ENCODE results near the gene RNF113A. TPM values are rescaled to one million over a fixed set of nuclear protein-coding genes. Genes with fewer than 3 reads are reported as not detected.
A peak's percentile ranks its signal among the peaks of the same experiment; 100 is the strongest.
"Not testable (repeated sequence)": the region's sequence is repeated elsewhere in the genome, so short reads cannot be mapped to it uniquely, and the experiment has no call there.

RNF113A gene
- total RNA-seq: 10.2 TPM
- long read RNA-seq, transcript RNF113A-201 (1 exons, 1,353 nt): major isoform, 19 of 19 reads
- long read RNA-seq, partial matches to known transcripts: 0 of 19 reads
- long read RNA-seq, other reads (novel, unspliced or antisense): 0 of 19 reads

DNA sequence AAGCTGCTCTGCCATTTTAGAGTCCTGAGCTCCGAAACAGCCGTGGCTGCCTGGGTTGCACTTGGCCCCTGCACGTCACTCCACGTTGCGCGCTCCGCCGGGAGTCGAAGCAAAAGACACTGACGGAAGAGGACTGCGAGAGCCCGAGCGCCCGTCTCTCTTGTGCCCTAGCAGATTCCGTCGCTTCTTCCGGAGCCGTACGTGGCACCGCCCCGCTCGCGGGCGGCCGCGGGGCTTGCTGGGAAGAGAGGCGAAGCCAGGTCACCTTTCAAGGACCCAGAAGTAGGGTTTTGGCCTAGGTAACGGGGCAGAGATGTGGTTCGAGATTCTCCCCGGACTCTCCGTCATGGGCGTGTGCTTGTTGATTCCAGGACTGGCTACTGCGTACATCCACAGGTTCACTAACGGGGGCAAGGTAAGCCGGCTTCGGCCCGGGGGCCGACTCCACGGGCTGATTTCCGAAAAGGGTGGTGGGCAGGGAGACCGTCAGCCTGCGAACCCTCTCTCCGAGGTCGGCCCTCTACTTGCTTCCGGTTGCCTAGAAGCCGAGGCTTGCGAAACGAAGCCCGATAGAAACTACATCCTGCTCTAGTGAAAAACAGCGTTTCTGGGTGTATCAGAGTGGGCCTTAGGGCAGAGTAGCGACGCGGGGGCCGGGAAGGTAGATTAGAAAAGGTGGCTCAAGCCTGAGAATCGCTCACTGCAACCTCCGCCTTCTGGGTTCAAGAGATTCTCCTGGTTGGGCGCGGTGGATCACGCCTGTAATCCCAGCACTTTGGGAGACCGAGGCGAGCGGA lies at the start of gene RNF113A, which contains the start of gene NDUFA1:
RNF113A (minus strand) TSS at position 135 of the 797 bp plus-strand sequence; CDS start at position 15, 120 bp downstream.
NDUFA1 (plus strand) TSS at position 234 of the 797 bp plus-strand sequence; CDS start at position 314, 80 bp downstream.
- intact Hi-C loops (cut with micrococcal nuclease): no loop called here
- ATAC-seq (peak; percentile 99), DNase-seq (peak; percentile 91)

DNA sequence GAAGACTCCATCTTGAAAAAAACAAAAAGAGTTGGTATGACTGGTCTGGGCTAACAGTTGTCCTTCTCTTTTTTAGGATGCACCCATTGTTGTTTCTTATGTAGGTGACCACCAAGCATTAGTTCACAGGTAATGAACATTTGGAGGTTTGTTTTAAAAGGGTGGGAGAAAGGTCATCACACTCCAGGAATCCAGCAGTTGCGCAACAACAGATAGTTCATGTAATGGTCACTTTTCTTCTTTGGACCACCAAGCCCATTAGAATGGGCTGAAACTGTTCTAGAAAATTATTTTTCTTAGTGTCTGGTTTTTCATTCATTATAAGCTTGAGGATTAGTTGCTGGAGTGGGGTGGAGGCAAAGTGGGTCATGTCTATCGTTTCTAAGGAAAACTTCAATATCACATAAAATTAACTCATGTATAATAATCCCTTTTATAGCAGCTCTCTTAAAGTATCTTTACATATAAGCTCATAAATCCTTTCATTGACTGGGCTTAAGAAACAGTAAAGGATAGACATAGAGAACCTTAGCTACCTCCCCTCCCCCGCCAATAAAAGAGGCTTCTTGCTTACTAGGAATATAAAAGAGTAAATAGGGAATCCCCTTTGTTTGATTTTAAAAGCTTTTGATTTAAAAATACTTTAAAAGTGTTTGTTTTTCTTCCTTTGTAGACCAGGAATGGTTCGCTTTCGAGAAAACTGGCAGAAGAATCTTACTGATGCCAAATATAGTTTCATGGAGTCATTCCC lies 48.5 kb upstream of the RNF113A start:
- intact Hi-C loops (cut with micrococcal nuclease): no loop called here
- DNase-seq: no peak
- ATAC-seq: no peak

DNA sequence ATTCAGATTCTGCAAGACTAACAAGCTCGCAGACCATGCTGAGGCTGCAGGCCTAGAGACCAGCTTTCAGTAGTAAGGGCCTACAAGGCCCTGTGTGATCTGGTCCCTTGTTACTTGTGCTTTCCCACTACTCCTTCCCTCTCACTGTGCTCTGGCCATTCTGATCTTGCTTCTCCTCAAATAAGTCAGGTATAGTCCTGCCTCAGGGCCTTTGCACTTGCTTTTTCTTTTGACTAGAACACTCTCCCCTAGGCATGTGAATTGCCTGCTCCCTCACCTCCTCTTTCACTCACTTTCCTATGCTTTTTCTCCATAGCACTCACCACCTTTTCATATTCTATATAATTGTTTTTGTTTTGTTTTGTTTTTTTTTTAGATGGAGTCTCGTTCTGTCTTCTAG lies 46.3 kb upstream of the RNF113A start:
- ATAC-seq: no peak
- no peak for DNase-seq
- intact Hi-C loops (cut with micrococcal nuclease): no loop called here

DNA sequence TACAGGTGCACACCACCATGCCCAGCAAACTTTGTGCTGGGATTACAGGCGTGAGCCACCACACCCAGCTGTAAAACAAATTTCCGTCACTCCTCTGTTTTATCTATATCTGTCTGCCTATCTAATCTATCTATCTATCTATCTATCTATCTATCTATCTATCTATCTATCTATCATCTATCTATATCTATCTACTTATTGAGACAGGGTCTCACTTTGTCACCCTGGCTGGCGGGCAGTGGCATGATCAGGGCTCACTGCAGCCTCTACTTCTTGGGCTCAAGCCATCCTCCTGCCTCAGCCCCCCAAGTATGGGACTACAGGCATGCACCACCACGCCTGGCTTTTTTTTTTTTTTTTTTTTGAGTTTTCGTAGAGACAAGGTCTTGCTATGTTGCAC lies 44.8 kb upstream of the RNF113A start:
- no peak for ATAC-seq
- DNase-seq: no peak
- intact Hi-C loops (cut with micrococcal nuclease): no loop called here

DNA sequence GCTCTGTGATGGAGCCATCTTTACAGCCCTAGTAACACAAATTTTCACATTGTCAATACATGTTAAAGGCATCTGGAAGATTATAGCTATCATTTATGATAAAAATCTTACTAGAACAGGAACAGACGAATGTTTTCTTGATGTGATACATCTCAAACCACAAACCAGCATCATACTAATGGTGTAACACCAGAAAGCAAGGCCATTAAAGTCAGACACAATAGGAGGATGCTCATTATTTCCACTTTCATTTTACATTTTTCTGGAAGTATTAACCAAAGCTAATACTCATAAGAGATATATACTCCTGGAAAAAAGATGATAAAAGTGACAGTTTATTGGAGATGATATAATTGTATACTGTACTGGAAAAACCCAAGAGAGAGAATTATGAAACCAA lies 29.4 kb upstream of the RNF113A start:
- intact Hi-C loops (cut with micrococcal nuclease): no loop called here
- no peak for DNase-seq
- ATAC-seq: no peak

DNA sequence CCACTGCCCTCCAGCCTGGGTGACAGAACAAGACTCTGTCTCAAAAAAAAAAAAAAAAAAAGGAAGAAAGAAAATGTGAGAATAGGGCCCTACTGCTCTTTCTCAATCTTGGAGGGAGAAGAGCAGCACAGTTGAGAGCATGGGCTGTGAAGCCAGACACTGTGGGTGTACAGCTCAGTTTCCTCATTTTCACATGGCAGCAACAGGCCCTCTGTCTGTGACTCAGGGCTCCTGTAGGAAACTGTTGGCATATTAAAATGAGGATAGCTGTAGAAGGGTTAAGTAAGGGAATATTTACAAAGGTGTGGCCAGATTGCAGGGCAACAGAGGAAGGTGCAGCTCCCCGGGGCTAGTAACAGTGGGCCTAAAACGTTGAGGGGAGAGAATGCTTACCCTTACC lies 27.6 kb upstream of the RNF113A start:
- intact Hi-C loops (cut with micrococcal nuclease): no loop called here
- no peak for DNase-seq

DNA sequence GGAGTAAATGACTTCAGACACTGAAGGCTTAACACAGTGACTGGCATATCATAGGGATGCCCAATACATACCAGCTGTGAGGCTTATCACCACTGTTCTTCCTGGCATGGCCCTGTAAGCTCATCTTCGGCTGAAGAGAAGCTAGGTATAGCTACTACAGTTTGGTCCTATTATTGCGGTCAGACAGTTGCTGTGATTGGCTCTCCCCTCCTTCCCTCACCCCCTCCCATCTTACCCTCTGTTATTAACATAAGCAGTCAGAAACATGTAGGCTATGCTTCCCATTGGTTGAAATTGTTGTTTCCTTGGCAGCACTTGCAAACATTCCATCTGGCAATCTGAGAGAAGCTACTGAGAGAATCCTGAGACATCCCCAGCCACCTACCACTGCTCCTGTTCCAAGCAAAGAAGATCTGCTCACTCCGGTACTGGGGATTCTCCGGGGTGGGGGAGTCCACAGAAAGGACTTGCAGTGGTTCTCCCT lies 24.4 kb upstream of the RNF113A start, which contains the start of gene AKAP14:
AKAP14 (plus strand) TSS at position 51 of the 484 bp plus-strand sequence. CDS start 7,331 bp downstream, outside the sequence.
- ATAC-seq: no peak
- no peak for DNase-seq
- intact Hi-C loops (cut with micrococcal nuclease): no loop called here

More for the DNA sequence above, 27.6 kb upstream of the RNF113A start:
- ATAC-seq: no peak

DNA sequence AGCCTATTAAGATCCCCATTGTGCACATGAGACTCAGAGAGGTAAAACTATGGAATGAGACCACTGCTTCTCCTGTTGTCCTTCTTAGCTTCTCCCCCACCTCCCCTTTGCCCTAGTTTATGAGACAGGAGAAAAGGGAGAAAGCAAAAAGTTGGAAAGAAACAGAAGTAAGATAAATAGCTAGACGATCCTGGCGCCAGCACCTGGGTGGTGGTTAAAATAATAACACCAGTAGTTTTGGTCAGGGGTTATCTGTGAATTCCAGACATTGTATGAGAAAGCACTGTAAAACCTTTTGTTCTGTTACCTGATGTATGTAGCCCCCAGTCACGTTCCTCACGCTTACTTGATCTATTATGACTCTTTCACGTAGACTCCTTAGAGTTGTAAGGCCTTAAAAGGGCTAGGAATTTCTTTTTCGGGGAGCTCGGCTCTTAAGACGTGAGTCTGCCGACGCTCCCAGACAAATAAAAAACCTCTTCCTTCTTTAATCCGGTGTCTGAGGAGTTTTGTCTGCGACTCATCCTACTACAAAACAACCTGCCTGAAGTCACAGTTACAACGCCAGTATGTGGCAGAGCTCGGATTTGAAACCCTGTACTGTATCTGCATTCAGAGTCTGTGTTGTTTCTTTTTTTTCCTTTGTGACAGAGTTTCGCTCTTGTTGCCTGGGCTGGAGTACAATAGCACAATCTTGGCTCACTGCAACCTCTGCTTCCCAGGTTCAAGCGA lies 20.6 kb upstream of the RNF113A start:
- intact Hi-C loops (cut with micrococcal nuclease); DNase-seq; ATAC-seq: not testable (repeated sequence)

DNA sequence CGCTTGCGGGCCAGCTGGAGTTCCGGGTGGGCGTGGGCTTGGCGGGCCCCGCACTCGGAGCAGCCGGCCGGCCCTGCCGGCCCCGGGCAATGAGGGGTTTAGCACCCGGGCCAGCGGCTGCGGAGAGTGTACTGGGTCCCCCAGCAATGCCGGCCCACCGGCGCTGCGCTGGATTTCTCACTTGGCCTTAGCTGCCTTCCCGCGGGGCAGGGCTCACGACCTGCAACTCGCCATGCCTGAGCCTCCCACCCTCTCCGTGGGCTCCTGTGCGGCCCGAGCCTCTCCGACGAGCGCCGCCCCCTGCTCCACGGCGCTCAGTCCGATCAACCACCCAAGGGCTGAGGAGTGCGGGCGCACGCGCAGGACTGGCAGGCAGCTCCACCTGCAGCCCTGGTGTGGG lies 19.1 kb upstream of the RNF113A start:
- DNase-seq; ATAC-seq; intact Hi-C loops (cut with micrococcal nuclease): not testable (repeated sequence)

DNA sequence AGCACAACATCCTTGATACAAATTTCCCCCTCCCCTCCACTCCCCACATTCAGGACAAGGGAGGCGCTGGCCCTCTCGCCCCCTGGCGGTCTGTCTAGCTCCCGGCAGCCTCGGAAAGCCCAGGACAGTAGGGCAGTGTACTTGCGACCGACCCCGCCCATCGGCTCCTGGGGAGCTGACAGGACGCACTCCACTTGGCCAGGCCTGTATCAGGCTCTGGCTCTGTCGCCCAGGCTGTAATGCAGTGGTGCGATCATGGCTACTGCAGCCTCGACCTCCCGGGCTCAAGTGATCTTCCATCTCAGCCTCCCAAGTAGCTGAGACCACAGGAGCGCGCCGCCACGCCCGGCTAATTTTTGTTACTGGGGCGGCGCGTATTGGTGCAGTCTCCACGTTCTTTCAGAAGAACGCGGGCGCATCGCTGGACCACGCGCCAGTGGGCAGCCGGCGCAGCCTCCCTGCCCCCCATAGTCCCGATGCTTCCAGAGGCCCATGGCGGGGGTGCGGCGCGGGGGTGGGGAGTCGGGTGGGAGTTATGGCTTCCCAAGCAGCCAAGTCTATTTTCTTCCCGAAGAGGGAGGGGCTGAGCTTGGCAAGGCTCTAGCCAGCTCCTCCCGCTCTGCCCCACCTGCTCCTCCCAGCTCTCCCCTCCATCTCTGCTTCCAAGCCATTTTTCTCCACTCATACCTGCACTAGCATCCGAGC lies 16.3 kb upstream of the RNF113A start:
- DNase-seq (peak; percentile 74), ATAC-seq (peak; percentile 84)
- intact Hi-C loops (cut with micrococcal nuclease): no loop called here

DNA sequence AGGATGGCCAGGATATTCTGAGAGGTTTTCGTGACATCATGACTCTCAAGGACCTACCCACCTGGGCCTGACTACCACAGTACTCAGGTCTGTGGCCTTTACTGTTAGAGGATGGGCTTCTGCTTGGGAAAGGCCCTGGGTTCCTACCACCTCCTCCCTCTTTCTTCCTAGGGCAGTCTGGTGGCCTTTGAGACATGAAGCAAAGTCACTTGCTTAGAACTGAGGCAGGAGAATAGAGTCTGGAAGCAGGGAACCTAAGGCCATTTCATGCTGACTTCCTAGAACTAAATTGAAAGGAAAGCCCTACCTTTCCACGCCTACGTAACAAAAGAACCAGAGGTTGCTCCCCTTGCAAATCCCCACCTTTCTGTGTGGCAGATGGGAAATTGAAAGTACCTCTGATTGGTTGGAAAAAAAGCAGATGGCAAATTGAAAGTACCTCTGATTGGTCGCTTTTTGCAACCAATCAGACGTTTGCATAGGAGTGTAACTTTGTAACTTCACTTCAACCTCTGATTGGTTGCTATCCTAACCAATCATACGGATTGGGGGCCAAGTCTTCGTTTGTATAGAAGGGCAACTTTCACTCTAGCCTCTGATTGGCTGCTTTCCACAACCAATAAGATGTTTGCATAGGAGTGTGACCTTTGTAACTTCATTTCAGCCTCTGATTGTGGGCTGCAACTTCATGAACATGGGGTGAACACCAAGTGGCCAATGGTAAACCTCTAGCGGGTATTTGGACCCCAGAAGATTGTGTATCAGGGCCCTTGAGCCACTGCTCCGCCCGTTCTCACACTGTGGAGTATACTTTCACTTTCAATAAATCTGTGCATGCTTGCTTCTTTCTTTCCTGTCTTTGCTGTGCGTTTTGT lies 14.3 kb upstream of the RNF113A start:
- intact Hi-C loops (cut with micrococcal nuclease): no loop called here
- no peak for ATAC-seq
- DNase-seq: no peak

DNA sequence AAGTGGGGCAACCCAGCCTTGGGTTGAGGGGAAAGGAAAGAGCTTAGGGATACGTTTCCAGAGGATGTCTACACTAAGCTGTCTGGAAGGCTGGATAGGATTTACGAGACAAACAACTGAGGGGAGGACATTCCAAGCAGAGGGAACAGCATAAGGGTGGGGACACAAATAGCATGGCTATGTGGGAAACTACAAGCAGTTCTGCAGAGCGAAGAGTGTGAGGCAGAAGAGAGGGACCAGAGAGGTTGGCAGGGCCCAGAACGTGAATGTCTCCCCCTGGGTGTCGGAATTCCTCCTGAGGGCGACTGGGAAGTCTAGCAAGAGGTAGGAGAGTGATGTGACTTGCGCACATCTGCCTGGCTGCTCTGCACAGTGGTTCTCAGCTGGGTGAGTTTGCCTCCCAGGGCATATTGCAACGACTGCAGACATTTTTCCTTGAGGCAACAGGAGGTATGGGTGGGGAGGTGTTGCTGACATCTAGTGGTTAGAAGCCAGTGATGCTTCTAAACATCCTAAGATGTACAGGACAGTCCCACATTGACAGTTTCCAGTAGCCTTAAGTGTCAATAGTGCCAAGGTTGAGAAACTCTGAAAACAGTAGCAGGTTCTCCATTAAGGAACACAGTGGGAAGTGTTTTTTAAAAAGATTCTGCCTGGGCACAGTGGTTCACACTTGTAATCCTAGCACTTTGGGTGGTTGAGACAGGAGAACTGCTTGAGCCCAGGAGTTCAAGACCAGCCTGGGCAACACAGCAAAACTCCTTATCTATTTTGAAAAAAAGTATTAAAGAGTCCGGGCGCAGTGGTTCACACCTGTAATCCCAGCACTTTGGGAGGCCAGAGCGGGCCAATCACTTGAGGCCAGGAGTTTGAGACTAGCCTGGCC lies 9.3 kb upstream of the RNF113A start:
- no peak for DNase-seq
- ATAC-seq: peak; percentile 78
- intact Hi-C loops (cut with micrococcal nuclease): no loop called here

DNA sequence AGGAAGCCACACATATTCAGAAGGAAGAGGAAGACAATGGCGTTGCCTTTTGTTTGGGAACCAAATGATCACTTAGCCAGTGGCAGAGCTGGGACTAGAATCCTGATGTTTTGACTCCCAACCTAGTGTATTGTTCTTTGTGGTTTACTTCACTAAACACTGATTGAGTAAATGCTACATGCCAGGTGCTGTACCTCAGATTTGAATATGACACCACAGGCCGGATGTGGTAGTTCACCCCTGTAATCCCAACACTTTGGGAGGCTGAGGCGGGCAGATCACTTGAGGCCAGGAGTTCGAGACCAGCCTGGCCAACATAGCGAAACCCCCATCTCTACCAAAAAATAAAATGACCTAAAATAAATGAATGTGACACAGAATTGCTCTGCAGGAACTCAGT lies 8.5 kb upstream of the RNF113A start:
- ATAC-seq (no peak), DNase-seq (no peak)
- intact Hi-C loops (cut with micrococcal nuclease): no loop called here

DNA sequence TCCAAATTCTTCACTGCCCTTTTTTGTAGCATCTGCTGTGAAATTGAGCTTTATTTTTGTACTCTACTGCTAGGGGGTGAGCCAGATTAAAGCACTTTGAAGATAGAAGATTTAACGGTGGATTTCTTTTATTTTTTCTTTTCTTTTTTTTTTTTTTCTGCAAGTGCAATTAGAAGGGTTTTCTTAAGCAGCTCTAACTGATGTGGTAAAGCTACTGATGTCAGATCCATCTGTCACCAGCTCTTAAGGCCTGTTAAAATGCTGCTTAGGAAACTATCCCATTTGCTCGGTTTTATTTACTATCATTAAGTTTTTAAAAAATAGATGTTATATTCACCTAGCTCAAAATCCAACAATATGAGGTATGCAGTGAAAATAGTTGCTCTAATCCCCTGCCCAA lies 7.2 kb upstream of the RNF113A start:
- intact Hi-C loops (cut with micrococcal nuclease): no loop called here
- DNase-seq (no peak), ATAC-seq (no peak)

DNA sequence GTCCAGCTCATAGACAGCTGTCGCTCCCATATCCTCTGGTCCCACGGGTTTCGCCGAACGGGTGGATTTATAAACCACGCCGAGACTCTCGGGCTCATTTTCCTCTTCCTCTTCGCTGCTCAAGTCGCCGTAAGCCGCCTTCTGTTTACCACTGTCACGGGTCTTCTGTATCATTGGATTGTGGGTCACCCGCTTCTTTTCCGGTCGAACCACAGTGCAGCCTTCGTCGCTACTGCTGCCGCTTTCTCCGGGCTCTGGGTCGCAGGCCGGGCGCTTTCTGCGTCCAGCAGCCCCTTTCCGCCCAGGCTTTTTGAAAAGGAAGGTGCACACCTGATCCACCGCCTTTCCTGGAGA lies 311 bp downstream of the RNF113A start:
- ATAC-seq: peak; percentile 52
- intact Hi-C loops (cut with micrococcal nuclease): no loop called here

DNA sequence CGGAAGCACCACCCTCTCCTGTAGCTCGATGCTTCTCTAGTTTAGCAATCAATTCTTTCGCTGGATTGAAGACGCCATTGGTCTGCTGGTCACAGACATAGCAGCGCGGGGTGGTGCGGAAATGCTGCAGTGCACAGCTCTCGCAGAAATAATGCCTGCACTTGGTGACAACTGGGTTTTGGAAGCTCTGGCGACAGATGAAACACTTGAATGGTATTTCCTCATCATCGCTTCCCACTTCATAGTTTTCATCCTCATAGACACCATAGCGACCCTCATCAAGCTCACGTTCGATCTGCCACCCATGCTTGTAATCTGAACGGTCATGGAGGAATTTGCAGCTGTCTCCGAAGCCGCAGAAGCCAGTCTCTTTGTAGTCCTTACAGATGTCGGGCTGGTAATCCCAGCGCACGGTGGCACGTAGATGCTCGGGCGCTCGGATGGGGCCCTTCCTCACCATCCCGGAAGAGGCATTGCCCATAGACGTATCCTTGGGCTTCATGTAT lies 854 bp downstream of the RNF113A start:
- intact Hi-C loops (cut with micrococcal nuclease): no loop called here
- ATAC-seq (peak; percentile 52), DNase-seq (no peak)

More for the DNA sequence above, 311 bp downstream of the RNF113A start:
- no peak for DNase-seq

DNA sequence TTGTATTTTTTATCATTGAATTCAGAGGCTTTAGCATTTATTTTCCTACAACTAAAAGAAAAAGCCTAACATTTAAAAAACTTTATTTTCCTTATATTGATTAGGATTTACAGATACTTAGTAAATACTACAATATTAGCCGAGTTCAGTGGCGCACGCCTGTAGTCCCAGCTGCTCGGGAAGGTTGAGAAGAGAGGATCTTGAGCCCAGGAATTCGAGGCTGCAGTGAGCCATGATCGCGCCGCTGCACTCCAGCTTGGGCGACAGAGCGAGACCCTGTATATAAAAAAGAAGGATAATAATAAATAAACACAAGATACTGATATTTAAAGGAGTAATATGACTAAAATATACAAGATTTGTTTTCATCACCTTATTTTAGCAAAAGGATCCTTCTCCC lies 18.1 kb downstream of the RNF113A start:
- ATAC-seq: peak; percentile 34
- intact Hi-C loops (cut with micrococcal nuclease): no loop called here
- no peak for DNase-seq

Measured in left ventricle myocardium superior (tissue), 1 donor.